HepG2 (cell line): ENCODE results near the gene CLIC3. TPM values are rescaled to one million over a fixed set of nuclear protein-coding genes. Genes with fewer than 3 reads are reported as not detected.

Experiments
- ARNT ChIP-seq: fragments of 450-650 bp; IDR thresholded peaks from 2 replicates; pipeline ENCODE4 v1.6.1; 2017
- ELF3 ChIP-seq: IDR thresholded peaks from 2 replicates; pipeline ENCODE4 v1.6.1; 2016; ENCODE audit warnings: missing genetic modification reagents, missing compliant biosample characterization
- FOXC1 ChIP-seq: sonication (generic); formaldehyde crosslinking; IDR thresholded peaks from 2 replicates; pipeline ENCODE4 v1.8.0; 2022; ENCODE audit warnings: mild to moderate bottlenecking, missing genetic modification reagents, borderline replicate concordance
- FOXK2 ChIP-seq: fragments of 450-650 bp; IDR thresholded peaks from 2 replicates; pipeline ENCODE4 v1.6.1; 2016
- HIVEP1 ChIP-seq: sonication (generic); formaldehyde crosslinking; IDR thresholded peaks from 2 replicates; pipeline ENCODE4 v1.4.0; 2020; ENCODE audit warnings: mild to moderate bottlenecking, missing genetic modification reagents
- NPAS2 ChIP-seq: sonication (generic); formaldehyde crosslinking; IDR thresholded peaks from 2 replicates; pipeline ENCODE4 v1.8.0; 2022; ENCODE audit warnings: mild to moderate bottlenecking, missing genetic modification reagents, borderline replicate concordance
- PBX2 ChIP-seq: IDR thresholded peaks from 2 replicates; pipeline ENCODE4 v1.6.1; 2016; ENCODE audit warnings: control low read depth
- PHF8 ChIP-seq: sonication (generic); formaldehyde crosslinking; IDR thresholded peaks from 2 replicates; pipeline ENCODE4 v1.5.0; 2020; ENCODE audit warnings: missing genetic modification reagents
- PPARG ChIP-seq: conservative IDR thresholded peaks from 2 replicates; pipeline ENCODE4 v1.6.1; 2016; ENCODE audit warnings: missing biosample characterization, missing genetic modification reagents
- PREB ChIP-seq: sonication (generic); formaldehyde crosslinking; IDR thresholded peaks from 2 replicates; pipeline ENCODE4 v1.4.0; 2020; ENCODE audit warnings: missing genetic modification reagents
- SOX5 ChIP-seq: IDR thresholded peaks from 2 replicates; pipeline ENCODE4 v1.6.1; 2016; ENCODE audit warnings: borderline replicate concordance
- SP1 ChIP-seq, 2 experiments: fragments of 450-650 bp in 1 of 2; sonication (generic) in 1 of 2; formaldehyde crosslinking in 1 of 2; IDR thresholded peaks; 2 replicates each; pipeline versions ENCODE4 v1.4.0 to v1.6.1; 2016 to 2020; ENCODE audit warnings: missing genetic modification reagents in 1 of 2
- WIZ ChIP-seq: sonication (generic); formaldehyde crosslinking; IDR thresholded peaks from 2 replicates; pipeline ENCODE4 v1.5.1; 2020; ENCODE audit warnings: mild to moderate bottlenecking, missing genetic modification reagents
- ZNF224 ChIP-seq: sonication (generic); formaldehyde crosslinking; IDR thresholded peaks from 2 replicates; pipeline ENCODE4 v1.5.0; 2020; ENCODE audit warnings: mild to moderate bottlenecking, missing genetic modification reagents
- ZNF264 ChIP-seq: sonication (generic); formaldehyde crosslinking; IDR thresholded peaks from 2 replicates; pipeline ENCODE4 v1.4.0; 2020; ENCODE audit warnings: missing genetic modification reagents
- ZNF329 ChIP-seq: sonication (generic); formaldehyde crosslinking; IDR thresholded peaks from 2 replicates; pipeline ENCODE4 v1.9.0; 2021; ENCODE audit warnings: low read depth, mild to moderate bottlenecking, missing genetic modification reagents
- ZNF33A ChIP-seq: sonication (generic); formaldehyde crosslinking; IDR thresholded peaks from 2 replicates; pipeline ENCODE4 v1.5.1; 2020; ENCODE audit warnings: missing genetic modification reagents, mild to moderate bottlenecking, moderate library complexity, borderline replicate concordance
- ZNF501 ChIP-seq: sonication (generic); formaldehyde crosslinking; IDR thresholded peaks from 2 replicates; pipeline ENCODE4 v1.5.1; 2020; ENCODE audit warnings: mild to moderate bottlenecking, moderate library complexity, missing genetic modification reagents
- ZNF572 ChIP-seq: sonication (generic); formaldehyde crosslinking; IDR thresholded peaks from 2 replicates; pipeline ENCODE4 v1.5.1; 2020; ENCODE audit warnings: mild to moderate bottlenecking, missing genetic modification reagents
- ZNF598 ChIP-seq: sonication (generic); formaldehyde crosslinking; IDR thresholded peaks from 2 replicates; pipeline ENCODE4 v1.5.1; 2020; ENCODE audit warnings: mild to moderate bottlenecking, missing genetic modification reagents, borderline replicate concordance
- ZNF772 ChIP-seq: sonication (generic); formaldehyde crosslinking; IDR thresholded peaks from 2 replicates; pipeline ENCODE4 v1.5.0; 2020; ENCODE audit warnings: mild to moderate bottlenecking, missing genetic modification reagents
- polyA plus RNA-seq, 8 experiments: library from polyadenylated mRNA; depleted of rRNA in 3 of 8; stranded (reverse) in 7 of 8; unstranded in 1 of 8; fragments of >200 nt; fragmentation: Illumina TruSeq in 4 of 8; extraction: Trizol in 4 of 8; gene quantifications; 2 replicates each; pipeline versions ENCODE4 v1.2.1 to v1.2.3, GENCODE V29; 2011 to 2016; ENCODE audit warnings: low read depth in 4 of 8, missing spikeins in 1 of 8, mixed read lengths in 1 of 8; ENCODE audit not compliant: insufficient read depth in 1 of 8
- total RNA-seq, 5 experiments: library from RNA; depleted of rRNA; stranded (reverse); fragments of >200 nt; fragmentation: Illumina TruSeq; extraction: Trizol; gene quantifications; 2 replicates each; pipeline ENCODE4 v1.2.3, GENCODE V29; 2016; ENCODE audit warnings: low read depth in 1 of 5
- TF ChIP-seq, protein P1 (sequence below): sonication (generic); formaldehyde crosslinking; IDR thresholded peaks from 2 replicates; pipeline ENCODE4 v1.4.0; 2020; ENCODE audit warnings: missing genetic modification reagents; ENCODE audit errors: not compliant biosample characterization
- TF ChIP-seq, protein P2 (sequence below): sonication (generic); formaldehyde crosslinking; IDR thresholded peaks from 2 replicates; pipeline ENCODE4 v1.5.0; 2020; ENCODE audit warnings: mild to moderate bottlenecking, missing genetic modification reagents, moderate library complexity
- TF ChIP-seq, protein P3 (sequence below): sonication (generic); formaldehyde crosslinking; IDR thresholded peaks from 2 replicates; pipeline ENCODE4 v1.4.0; 2020; ENCODE audit warnings: missing genetic modification reagents

The CLIC3 gene
- total and polyA plus RNA-seq, 2 of the 13 experiments (the other 11 are each of a cell fraction or from before 2014, with no cell fraction given) = 0.51 to 1.5 TPM

DNA sequence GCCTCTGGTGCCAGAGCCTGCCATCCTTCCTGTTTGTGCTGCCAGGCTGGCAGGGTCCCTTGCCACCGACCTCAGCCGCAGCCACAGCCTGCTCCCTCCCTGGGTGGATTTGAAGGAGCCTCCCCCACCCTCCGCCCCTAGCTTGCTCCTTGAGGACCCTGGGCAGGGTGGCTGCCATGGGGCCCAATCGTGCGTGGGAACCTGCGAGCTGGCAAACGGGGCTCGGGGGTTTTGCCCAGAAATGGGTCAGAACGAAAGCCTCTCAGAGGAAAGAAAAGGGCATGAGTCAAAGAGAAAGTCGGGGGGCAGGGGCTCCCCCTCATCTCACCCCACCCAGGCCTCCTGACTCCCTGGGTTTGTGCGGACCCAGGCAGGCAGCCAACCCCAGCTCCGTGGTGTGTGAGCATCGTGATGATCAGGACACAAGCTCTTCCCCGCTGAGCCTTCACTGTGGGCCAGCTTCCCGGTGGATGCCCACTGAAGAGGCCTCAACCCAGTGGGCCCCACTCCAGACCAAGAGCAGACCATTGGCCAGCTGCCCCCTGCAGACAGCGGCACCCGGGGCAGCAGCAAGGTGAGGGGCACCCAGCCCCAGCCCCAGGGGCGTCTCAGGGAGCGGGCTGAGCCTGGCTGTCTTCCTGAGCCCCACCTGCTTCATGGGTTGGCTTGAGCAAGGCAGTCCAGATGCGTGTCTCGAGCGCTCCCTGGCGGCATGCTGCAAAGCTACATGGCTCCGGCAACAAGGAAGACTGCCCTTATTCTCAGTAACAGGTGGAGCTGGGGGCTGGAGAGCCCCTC lies 38.5 kb upstream of the CLIC3 start (continued):
- TF ChIP-seq ZNF772 (CRISPR knock-in tag) = peak; percentile 61; the same call in 1 of the 2 replicates
- TF ChIP-seq HIVEP1 = no peak
- no peak for TF ChIP-seq PBX2 (CRISPR knock-in tag)
- TF ChIP-seq PPARG = no peak
- TF ChIP-seq FOXK2 = no peak
- no peak for TF ChIP-seq ZNF224 (CRISPR knock-in tag)
- TF ChIP-seq, protein P1, sequence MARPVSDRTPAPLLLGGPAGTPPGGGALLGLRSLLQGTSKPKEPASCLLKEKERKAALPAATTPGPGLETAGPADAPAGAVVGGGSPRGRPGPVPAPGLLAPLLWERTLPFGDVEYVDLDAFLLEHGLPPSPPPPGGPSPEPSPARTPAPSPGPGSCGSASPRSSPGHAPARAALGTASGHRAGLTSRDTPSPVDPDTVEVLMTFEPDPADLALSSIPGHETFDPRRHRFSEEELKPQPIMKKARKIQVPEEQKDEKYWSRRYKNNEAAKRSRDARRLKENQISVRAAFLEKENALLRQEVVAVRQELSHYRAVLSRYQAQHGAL (CRISPR knock-in tag) = no peak
- TF ChIP-seq WIZ = no peak
- peak; percentile 74; the same call in 1 of the 2 replicates for TF ChIP-seq ZNF598 (CRISPR knock-in tag)
- TF ChIP-seq NPAS2 (CRISPR knock-in tag) = no peak
- TF ChIP-seq ELF3 (CRISPR knock-in tag) = peak; percentile 64; the same call in 1 of the 2 replicates
- no peak for TF ChIP-seq ARNT
- TF ChIP-seq, protein P2, sequence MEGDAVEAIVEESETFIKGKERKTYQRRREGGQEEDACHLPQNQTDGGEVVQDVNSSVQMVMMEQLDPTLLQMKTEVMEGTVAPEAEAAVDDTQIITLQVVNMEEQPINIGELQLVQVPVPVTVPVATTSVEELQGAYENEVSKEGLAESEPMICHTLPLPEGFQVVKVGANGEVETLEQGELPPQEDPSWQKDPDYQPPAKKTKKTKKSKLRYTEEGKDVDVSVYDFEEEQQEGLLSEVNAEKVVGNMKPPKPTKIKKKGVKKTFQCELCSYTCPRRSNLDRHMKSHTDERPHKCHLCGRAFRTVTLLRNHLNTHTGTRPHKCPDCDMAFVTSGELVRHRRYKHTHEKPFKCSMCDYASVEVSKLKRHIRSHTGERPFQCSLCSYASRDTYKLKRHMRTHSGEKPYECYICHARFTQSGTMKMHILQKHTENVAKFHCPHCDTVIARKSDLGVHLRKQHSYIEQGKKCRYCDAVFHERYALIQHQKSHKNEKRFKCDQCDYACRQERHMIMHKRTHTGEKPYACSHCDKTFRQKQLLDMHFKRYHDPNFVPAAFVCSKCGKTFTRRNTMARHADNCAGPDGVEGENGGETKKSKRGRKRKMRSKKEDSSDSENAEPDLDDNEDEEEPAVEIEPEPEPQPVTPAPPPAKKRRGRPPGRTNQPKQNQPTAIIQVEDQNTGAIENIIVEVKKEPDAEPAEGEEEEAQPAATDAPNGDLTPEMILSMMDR (CRISPR knock-in tag) = peak; percentile 99
- TF ChIP-seq PREB (CRISPR knock-in tag) = no peak
- TF ChIP-seq ZNF501 (CRISPR knock-in tag) = peak; percentile 41; the same call in 1 of the 2 replicates
- TF ChIP-seq, protein P3, sequence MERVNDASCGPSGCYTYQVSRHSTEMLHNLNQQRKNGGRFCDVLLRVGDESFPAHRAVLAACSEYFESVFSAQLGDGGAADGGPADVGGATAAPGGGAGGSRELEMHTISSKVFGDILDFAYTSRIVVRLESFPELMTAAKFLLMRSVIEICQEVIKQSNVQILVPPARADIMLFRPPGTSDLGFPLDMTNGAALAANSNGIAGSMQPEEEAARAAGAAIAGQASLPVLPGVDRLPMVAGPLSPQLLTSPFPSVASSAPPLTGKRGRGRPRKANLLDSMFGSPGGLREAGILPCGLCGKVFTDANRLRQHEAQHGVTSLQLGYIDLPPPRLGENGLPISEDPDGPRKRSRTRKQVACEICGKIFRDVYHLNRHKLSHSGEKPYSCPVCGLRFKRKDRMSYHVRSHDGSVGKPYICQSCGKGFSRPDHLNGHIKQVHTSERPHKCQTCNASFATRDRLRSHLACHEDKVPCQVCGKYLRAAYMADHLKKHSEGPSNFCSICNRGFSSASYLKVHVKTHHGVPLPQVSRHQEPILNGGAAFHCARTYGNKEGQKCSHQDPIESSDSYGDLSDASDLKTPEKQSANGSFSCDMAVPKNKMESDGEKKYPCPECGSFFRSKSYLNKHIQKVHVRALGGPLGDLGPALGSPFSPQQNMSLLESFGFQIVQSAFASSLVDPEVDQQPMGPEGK (CRISPR knock-in tag) = peak; percentile 60
- TF ChIP-seq ZNF264 (CRISPR knock-in tag) = no peak
- TF ChIP-seq PHF8 (CRISPR knock-in tag) = no peak
- TF ChIP-seq ZNF572 = no peak
- 0 out of 2 replicates have a peak, but pooled peaks have one; percentile 50 for TF ChIP-seq FOXC1 (CRISPR knock-in tag)
- TF ChIP-seq SP1 (IDR thresholded peaks at IDR 0.05) = no peak
- 0 out of 2 replicates have a peak, but pooled peaks have one; percentile 5 for TF ChIP-seq SP1 (CRISPR knock-in tag; IDR thresholded peaks at IDR 0.05)
- no peak for TF ChIP-seq ZNF33A (CRISPR knock-in tag)
- TF ChIP-seq SOX5 = 0 out of 2 replicates have a peak, but pooled peaks have one; percentile 19
- no peak for TF ChIP-seq ZNF329 (CRISPR knock-in tag)
